Middle frontal gyrus (tissue), 1 donor: ENCODE data around the gene TWF2.

Source experiments
- DNase-seq: peaks from one replicate; pipeline ENCODE4 v3.0.0-alpha.2; 2015; ENCODE audit warnings: low spot score; ENCODE audit errors: extremely low spot score

Gene TWF2

DNA sequence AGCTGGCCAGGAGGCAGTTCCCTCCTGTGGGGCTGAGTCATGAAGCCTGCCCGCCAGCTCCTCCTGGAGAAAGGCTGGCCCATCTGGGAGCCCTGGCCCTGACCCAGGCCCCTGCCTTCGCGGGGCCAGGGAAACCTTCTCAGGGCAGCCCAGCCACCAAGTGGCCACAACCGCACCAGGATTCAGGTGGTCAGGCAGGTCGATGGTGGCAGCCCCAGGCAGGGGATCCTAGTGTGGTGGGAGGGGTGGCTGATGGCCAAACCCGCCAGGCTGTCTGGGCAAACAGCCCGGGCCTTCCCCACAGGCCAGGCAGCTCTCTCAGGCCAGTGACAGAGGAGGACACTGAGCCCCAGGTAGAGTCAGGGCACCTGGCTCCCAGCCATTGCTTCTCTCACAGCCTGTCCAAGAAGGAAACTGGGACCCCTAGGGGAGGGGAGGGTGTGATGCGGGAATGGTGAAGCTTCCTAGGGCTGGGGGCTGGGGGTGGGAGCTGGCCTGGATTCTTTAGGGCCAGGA is 1.2 kb downstream of the TWF2 start:
- DNase-seq = no peak

GRCh38 chr3:52237006-52237656 is 1.8 kb downstream of the TWF2 start:
- no peak for DNase-seq

- no peak for DNase-seq
Observed at GRCh38 chr3:52236424-52236886, 2.5 kb downstream of the TWF2 start.

- DNase-seq = no peak
Observed at GRCh38 chr3:52234516-52235447, 4.2 kb downstream of the TWF2 start.

DNA sequence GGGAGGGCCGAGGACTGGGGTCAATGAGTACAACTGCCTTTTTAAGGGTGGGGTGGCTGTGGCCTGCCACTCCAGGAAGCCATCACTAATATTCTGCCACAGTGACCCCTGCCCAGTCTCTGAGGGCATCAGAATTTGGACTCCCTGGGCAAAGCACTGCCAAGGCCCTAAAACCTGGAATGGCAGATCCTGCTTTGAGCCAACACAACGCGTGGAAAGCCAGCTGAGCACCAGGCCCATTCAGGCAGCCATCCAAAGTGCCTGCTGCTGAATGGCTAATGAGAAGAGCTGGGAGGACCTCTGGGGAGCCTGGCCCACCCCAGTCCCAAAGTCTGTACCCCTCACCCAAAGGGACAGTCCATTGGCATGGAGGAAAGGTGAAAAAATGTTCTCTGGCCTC is 5.0 kb downstream of the TWF2 start:
- no peak for DNase-seq

GRCh38 chr3:52233108-52233591 is 5.8 kb downstream of the TWF2 start:
- DNase-seq = no peak

- no peak for DNase-seq
Observed at GRCh38 chr3:52232279-52233107, 6.5 kb downstream of the TWF2 start.

GRCh38 chr3:52231502-52232278 is 7.3 kb downstream of the TWF2 start:
- no peak for DNase-seq

GRCh38 chr3:52230889-52231499 is 8.0 kb downstream of the TWF2 start:
- DNase-seq = no peak

DNA sequence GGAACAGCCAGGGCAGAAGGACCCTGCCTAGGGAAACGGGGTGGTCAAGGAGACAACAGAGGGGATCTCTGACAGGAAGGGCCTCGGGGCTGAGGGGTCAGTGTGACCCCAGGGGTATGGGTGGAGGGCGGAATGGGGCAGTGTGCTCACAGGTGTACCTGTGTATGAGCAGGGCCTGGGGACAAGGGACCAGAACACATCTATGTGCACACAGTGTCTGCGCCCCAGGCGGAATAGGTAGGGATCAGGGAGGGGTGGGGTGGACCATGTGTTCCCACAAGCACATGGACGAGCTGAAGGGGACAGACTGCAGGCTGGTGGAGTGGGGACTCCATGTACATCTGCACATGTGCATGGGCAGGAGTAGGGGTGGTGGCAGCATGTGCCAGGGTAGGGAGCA is 8.5 kb downstream of the TWF2 start:
- DNase-seq = no peak

- no peak for DNase-seq
Observed at GRCh38 chr3:52229656-52230055, 9.3 kb downstream of the TWF2 start.

DNA sequence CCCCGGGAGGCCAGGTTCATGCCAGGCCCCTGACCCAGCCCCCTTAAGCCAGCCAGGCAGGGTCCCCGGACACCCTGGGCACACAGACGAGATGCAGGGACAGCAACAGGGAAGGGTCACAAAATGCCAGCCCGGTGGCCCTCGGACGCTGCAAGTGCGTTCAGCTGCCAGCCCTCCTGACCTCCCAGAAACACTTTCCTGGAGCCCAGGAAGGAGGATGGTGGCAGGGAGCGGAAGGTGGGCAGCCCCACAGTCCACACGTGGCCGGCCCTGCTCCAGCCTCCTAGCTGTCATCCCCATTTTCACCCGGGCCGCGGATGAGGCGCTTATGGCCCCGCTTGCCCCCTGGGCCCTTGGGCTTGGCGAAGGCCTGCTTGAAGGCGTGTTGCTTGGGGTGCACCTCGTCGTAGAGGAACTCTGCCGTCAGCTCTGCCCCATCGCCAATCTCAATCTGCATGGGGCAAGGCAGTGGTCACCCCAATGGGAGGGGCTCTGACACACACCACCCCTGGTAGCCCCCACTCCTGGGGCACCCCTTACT is 10.1 kb downstream of the TWF2 start:
- no peak for DNase-seq

DNA sequence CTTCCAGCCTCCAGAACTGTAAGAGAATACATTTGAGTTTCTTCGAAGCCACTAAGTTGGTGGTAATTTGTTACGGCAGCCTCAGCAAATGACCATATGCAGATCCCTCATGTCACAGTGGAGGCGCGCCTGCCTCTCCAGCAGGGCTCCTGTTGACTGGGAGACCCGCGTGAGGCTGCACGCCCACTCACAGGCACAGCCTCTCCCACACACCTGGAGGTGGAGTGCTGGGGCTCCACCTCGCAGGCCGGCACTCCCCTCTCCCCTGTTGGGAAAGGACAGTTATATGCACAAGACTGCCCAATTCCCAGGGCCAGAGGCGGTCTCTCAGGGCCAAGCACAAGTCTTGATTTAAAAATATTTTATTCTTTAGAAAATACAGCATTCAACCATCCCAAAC is 10.7 kb downstream of the TWF2 start:
- no peak for DNase-seq

- DNase-seq = no peak
Observed at GRCh38 chr3:52227766-52228165, 11.2 kb downstream of the TWF2 start.

DNA sequence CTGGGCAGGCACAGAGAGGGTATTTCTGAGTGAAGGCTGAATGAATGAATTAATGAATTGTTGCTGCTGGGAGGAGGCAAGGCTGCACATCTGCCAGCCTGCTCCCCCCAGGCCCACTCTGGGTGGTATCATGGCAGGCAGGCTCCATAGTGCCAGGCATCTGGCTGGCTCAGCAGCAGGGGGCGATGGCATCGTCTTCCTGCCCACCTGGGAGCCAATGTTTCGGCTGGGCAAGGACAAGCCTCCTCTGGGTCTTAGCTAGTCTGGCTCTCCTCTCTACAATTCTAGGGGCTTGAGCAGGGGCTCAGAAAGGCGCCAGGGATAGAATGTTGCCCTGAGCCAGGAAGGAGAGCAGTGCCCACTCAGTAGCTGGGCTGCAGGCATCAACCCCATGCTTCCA is 11.8 kb downstream of the TWF2 start:
- DNase-seq = no peak

DNA sequence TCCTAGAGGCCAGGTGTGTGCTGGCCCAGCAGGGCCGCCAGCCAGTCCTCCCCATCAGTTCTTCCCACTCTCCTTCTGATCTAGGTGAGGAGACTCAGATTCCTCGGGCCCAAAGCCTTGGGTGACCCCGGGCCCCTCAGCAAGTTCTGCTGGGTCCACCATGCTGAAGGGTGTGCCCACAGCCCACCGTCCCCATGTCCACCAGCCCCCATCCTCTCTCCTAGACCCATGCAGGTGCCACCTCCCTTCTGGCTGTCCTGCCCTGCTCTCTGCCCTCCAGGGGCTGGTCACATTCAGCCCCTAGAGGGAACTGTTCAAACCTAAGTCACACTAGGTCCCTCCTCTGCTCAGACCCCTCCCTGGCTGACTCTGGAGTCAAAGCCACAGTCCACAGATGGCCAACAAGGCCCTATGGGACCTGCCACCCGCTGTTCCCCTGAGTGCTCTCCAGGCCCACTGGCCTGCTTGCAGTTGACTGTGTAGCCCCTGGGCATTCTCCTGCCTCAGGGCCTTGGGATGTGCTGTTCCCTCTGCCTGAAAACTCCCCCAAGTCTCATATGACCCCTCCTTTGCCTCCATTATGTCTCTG is 12.6 kb downstream of the TWF2 start:
- no peak for DNase-seq

DNA sequence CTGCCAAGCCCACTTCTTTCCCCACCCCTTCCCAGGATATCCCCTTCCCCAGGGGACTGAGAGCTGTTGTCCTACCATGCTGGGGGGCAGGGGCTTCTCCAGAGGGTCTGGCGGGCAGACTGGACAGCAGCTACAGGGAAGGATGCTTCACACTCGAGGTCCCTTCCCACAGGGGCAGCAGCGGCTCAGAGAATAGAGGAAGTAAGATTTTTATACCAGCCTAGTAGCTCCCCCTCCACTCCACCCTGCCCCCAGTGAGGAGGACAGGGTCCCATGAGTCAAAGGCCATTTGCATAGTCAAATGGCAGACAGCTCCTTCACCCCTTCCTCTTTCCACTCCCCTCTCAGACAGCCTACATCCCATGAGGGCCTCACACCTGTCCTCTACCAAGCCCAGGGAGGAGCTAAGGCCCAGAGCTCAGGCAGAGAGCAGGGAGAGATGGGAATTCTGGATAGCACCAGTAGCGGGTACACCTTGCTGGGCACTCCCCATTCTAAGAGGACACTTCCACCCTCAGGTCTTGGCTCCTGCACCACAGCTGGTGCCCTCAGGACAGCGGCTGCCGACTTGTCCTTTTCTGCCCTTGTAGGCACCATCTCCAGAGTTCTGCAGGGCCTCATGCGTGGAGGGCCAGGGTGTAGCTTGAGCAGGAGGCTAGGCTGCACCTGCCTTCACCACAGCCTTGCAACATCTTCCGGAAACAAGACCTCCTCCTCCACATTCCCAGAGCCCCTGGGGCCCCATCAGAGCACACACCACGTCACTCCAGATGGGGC is 13.3 kb downstream of the TWF2 start, which contains the start of gene TLR9:
TLR9 (minus strand) TSS at position 194 of the 777 bp plus-strand sequence; CDS start at position 78, 116 bp downstream.
- no peak for DNase-seq
